Small intestine (tissue), 7 donors: Measurements from ENCODE around the gene CCDC107. TPM values are rescaled to one million over a fixed set of nuclear protein-coding genes. Genes with fewer than 3 reads are reported as not detected.
A peak's percentile ranks its signal among the peaks of the same experiment; 100 is the strongest.

Experiments
- DNase-seq, 2 donors: peaks; one replicate each; pipeline versions ENCODE4 v3.0.0 to v3.0.0-alpha.2; 2013
- FAIRE-seq: peaks from 2 replicates; lab custom pipeline; 2012; peaks lifted over from hg19 to GRCh38; lab: Jason Lieb, UNC
- H3K27ac ChIP-seq, 3 donors: one replicate each; pipeline ENCODE4 v1.5.1; 2013; ENCODE audit warnings: low read length in 2 of 3, mild to moderate bottlenecking in 2 of 3, control low read depth in 1 of 3, inconsistent platforms in 1 of 3, low read depth in 1 of 3, moderate library complexity in 1 of 3
- H3K27me3 ChIP-seq, 3 donors: one replicate each; pipeline ENCODE4 v1.6.1; 2013; ENCODE audit warnings: low read length in 3 of 3, inconsistent platforms in 1 of 3; ENCODE audit not compliant: control insufficient read depth in 3 of 3, insufficient read depth in 3 of 3
- H3K36me3 ChIP-seq, 3 donors: one replicate each; pipeline ENCODE4 v1.6.1; 2013; ENCODE audit warnings: low read length in 3 of 3, inconsistent platforms in 1 of 3, low read depth in 1 of 3, mild to moderate bottlenecking in 1 of 3, moderate library complexity in 1 of 3; ENCODE audit not compliant: control insufficient read depth in 3 of 3, insufficient read depth in 2 of 3
- H3K4me1 ChIP-seq, 3 donors: one replicate each; pipeline ENCODE4 v1.6.1; 2013; ENCODE audit warnings: low read length in 2 of 3, inconsistent platforms in 1 of 3, low read depth in 1 of 3, mild to moderate bottlenecking in 1 of 3, moderate library complexity in 1 of 3; ENCODE audit not compliant: control insufficient read depth in 3 of 3, insufficient read depth in 2 of 3
- H3K4me3 ChIP-seq, 3 donors: one replicate each; pipeline ENCODE4 v1.5.1; 2013; ENCODE audit warnings: low read length in 3 of 3, control low read depth in 1 of 3, inconsistent platforms in 1 of 3, low read depth in 1 of 3, mild to moderate bottlenecking in 1 of 3, moderate library complexity in 1 of 3
- H3K9me3 ChIP-seq, 2 donors: one replicate each; pipeline ENCODE4 v1.6.1; 2013; ENCODE audit warnings: low read depth in 1 of 2, low read length in 1 of 2; ENCODE audit not compliant: control insufficient read depth in 2 of 2, insufficient read depth in 1 of 2
- WGBS, 3 donors: extraction: QIAGEN DNeasy Blood & Tissue Kit; methylation state at CpG; one replicate each; pipeline ENCODE4 v1.1.7; 2013; 5-methylcytosine and 5-hydroxymethylcytosine counted together
- polyA plus RNA-seq, 4 donors: library from polyadenylated mRNA; stranded (reverse) in 3 of 4; unstranded in 1 of 4; fragments of 200-250 nt in 3 of 4; fragments of 120-200 nt in 1 of 4; gene quantifications; one replicate each; pipeline versions ENCODE4 v1.2.1 to v1.2.3, GENCODE V29; 2013
- donor health status: healthy with polysubstance abuse.
- donor health status: control.
- donor health status: control.
- donor health status: Bipolar disorder and iron deficiency.
- donor health status: healthy.

The CCDC107 gene
- polyA plus RNA-seq, 4 donors: 10.6 to 49.0 (median 27.3) TPM

DNA sequence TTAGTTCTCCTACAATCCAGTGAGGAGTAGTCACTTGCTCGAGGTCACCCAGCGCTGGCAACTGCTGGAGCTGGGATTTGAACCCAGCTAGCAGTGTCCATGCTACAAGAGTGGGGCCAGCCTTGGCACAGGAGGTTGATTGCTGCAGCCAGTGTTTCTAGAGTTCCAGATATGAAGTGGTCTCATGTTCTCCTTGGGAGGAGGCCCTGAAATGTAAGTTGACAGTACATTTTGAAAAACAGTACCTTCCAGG, 802 bp downstream of the CCDC107 start:
- H3K27ac ChIP-seq: peak overlapping the region; percentile 90 to 98 (median 90)
- no peak for DNase-seq
- 0 to 5% (median 1%) methylated on average over 2 of the region's 2 CpGs for WGBS, 3 donors

DNA sequence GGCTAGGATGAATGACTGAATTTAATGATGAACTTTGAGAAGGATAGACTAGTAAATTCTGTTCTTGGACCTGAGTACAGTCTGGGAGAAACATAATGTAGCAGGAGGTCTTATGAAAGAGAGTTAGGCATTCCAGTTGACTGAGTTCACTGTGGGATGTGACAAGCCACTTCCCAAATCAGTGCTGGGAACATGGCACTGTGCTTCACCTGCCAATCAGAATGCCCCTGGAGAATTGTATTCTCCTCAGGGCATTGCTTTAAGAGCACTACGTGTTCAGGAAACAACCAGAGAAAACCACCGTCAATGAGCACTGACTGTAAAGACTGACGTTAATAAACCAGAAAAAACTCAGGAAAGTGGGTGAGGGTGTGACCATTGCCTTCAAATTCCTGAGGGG, 1.2 kb downstream of the CCDC107 start:
- H3K4me1 ChIP-seq: peaks cover 0 to 33% (median 4%) of the 10 kb centered on the region in 3 donors
- 42 to 58% (median 47%) methylated on average over 3 of the region's 3 CpGs for WGBS, 3 donors
- no peaks in the 10 kb centered on the region for H3K27me3 ChIP-seq
- FAIRE-seq: no peak
- H3K4me3 ChIP-seq: peak overlapping the region in 2 of 3 donors; percentile 88 to 89
- H3K36me3 ChIP-seq: peaks cover 0 to 23% (median 0%) of the 10 kb centered on the region in 3 donors
- DNase-seq: no peak
- peak overlapping the region in 2 of 3 donors; percentile 65 to 90 for H3K27ac ChIP-seq
- no peaks in the 10 kb centered on the region for H3K9me3 ChIP-seq

More for the DNA sequence above, 802 bp downstream of the CCDC107 start:
- no peak for FAIRE-seq
- Histone ChIP-seq H3K4me1 (peaks cover 0 to 29% (median 4%) of the 10 kb centered on the region in 3 donors), H3K9me3 (no peaks in the 10 kb centered on the region), H3K4me3 (peak overlapping the region; percentile 66 to 89 (median 88)), H3K27me3 (no peaks in the 10 kb centered on the region), H3K36me3 (peaks cover 0 to 23% (median 0%) of the 10 kb centered on the region in 3 donors)

DNA sequence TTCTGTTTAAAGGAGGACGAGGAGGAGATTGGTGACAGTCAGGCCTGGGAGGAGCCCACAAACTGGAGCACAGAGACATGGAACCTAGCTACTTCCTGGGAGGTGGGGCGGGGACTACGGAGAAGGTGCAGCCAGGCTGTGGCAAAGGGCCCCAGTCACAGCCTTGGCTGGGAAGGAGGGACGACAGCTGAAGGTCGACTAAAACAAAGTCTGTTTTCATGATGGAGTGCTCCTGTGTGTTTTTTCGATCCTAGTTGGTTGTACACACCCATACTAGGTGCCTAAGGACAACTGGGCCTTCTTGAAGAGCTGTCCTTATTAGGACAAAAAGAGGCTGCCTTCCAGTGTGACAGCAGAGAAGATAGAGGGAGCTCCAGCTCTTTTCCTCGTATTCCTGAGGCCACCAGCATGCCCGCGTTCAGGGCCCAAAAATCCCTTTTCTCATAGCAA, 2.9 kb downstream of the CCDC107 start:
- 19 to 34% (median 26%) methylated on average over 9 of the region's 9 CpGs for WGBS, 3 donors
- Histone ChIP-seq H3K27ac (peak overlapping the region; percentile 45 to 62 (median 57)), H3K36me3 (peaks cover 0 to 23% (median 0%) of the 10 kb centered on the region in 3 donors), H3K4me1 (peaks cover 0 to 39% (median 4%) of the 10 kb centered on the region in 3 donors), H3K4me3 (no peak overlapping the region), H3K9me3 (no peaks in the 10 kb centered on the region), H3K27me3 (no peaks in the 10 kb centered on the region)
- peak; percentile 58 to 77 for DNase-seq
- no peak for FAIRE-seq

DNA sequence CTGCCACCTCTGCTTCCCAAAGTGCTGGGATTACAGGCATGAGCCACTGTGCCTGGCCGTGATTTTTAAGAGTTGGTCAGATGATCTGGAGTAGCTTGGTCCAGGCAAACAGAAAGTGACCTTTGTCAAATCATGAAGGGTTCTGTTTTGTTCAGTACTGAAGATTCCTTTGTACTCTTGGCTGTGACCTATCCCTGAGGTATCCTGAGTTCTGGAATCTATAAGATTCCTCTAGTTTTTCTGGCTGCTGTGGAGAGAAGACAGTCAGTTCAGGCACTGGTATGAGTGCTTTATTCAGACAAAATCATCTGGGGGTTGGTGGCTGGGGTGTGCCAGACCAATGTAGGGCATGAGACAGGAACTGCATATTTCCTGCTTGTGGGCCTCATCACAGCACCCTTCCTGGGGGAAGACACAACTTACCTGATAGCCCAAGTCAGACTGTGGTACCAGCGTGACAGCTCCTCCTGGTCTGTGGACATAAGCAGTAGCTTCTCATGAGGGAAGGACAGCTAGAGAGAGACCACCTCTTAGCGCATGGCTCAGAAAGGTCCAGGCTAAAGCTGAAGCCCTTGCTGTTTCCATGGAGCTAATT, 3.8 kb downstream of the CCDC107 start:
- DNase-seq (no peak), FAIRE-seq (no peak)
- Histone ChIP-seq H3K27me3 (no peaks in the 10 kb centered on the region), H3K27ac (peak overlapping the region in 2 of 3 donors; percentile 57 to 62), H3K36me3 (peaks cover 0 to 23% (median 0%) of the 10 kb centered on the region in 3 donors), H3K9me3 (no peaks in the 10 kb centered on the region), H3K4me1 (peaks cover 0 to 35% (median 4%) of the 10 kb centered on the region in 3 donors), H3K4me3 (no peak overlapping the region)
- WGBS, 3 donors: 58 to 67% (median 65%) methylated on average over 3 of the region's 3 CpGs

DNA sequence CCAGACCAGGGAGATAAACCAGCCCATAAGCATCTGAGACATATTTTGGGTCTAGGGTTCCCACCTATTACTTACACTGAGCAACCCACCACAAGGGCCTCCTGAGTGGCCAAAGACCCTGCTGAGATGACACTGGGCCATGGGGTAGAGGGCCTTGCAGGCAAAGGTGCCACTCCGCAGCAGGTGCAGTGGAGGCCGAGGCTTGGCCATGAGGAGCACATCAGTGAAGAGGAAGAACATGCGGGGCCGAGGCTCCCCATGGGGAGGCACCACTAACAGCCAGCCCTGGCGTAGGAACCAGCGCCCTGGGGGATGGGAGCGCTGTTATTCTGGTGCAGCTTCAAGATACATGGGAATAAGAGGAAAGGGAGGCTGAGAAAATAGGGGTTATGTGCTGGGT, 4.3 kb downstream of the CCDC107 start:
- Histone ChIP-seq H3K4me3 (no peak overlapping the region), H3K27me3 (no peaks in the 10 kb centered on the region), H3K9me3 (no peaks in the 10 kb centered on the region), H3K36me3 (peaks cover 0 to 23% (median 0%) of the 10 kb centered on the region in 3 donors), H3K4me1 (peaks cover 0 to 30% (median 4%) of the 10 kb centered on the region in 3 donors), H3K27ac (no peak overlapping the region)
- FAIRE-seq (no peak), DNase-seq (no peak)
- 84 to 92% (median 87%) methylated on average over 7 of the region's 7 CpGs for WGBS, 3 donors

DNA sequence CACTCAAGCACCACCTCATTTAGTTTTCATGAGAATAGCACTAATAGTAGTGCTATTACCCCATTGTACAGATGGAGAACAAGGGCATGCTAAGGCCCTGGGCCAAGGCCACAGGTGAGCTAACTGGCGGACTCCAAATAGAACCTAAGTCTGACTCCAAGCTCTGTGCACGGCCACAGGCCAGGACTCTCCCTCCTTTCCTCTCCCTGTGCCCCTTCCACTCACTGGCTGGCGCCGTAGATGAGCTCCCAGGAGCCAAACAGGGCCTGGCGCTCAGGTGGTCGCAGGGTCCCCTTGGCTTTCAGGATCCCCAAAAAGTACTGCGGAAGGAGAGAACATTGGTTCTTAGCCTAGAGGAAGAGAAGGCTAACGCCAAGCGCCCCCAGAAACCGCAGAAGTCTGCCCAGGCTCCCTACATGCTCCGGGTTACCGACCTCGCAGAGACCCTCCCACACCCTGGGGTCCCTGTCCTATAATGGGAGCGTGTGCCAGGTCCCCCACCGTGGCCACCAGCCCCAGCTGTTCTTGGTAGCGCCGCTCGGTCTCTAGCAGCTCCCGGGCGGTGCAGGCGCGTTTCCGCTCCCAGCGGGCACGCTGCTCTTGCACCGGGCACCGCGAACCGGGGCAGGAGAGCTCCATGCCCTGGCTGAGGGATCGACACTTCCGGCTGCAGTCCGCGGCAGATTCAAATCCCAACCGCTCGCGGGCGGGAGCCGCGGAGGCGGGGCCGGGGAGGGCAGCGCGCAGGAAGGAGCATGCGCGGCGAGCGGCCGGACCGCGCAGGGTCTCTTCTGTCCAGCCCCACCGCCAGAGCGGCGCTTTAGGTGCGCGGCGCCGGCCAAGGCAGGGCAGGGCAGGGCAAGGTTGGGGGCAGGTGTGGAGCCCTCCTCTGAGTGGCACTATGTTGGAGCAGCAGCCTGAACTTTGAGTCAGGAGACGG, 6.7 kb downstream of the CCDC107 start, which contains the start of gene ARHGEF39:
ARHGEF39 (minus strand) TSS at position 665 of the 940 bp plus-strand sequence; CDS start at position 639, 26 bp downstream.
- 4 to 6% (median 4%) methylated on average over 58 of the region's 58 CpGs for WGBS, 3 donors
- FAIRE-seq: no peak
- no peaks in the 10 kb centered on the region for H3K27me3 ChIP-seq
- no peaks in the 10 kb centered on the region for H3K9me3 ChIP-seq
- peak within 1 kb of the TSS in 2 of 3 donors; percentile 38 to 71 for H3K27ac ChIP-seq
- peaks cover 0 to 23% (median 0%) of the 10 kb centered on the region in 3 donors for H3K36me3 ChIP-seq
- peaks cover 0 to 35% (median 2%) of the 10 kb centered on the region in 3 donors for H3K4me1 ChIP-seq
- peak; percentile 87 to 91 for DNase-seq
- H3K4me3 ChIP-seq: peak within 1 kb of the TSS; percentile 40 to 75 (median 40)

DNA sequence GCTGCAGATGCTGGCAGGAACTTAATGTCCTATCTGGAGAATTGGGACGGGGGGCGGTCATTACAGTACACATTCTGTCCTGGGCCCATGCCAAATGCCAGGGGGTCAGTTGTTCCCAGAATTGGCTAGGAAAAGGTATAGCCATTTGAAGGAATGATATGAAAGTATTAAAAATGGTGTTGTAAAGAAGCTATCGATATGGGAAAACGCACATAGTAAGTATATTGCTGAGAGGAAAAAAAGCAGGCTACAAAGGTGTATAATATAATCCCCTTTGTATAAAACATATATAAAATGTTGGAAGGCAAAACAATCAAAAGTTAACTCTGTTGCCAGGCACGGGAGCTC, 7.4 kb downstream of the CCDC107 start:
- peaks cover 0 to 38% (median 2%) of the 10 kb centered on the region in 3 donors for H3K4me1 ChIP-seq
- peaks cover 0 to 18% (median 0%) of the 10 kb centered on the region in 3 donors for H3K36me3 ChIP-seq
- H3K27me3 ChIP-seq: no peaks in the 10 kb centered on the region
- peak overlapping the region; percentile 40 to 75 (median 40) for H3K4me3 ChIP-seq
- 20 to 28% (median 21%) methylated on average over 5 of the region's 5 CpGs for WGBS, 3 donors
- H3K9me3 ChIP-seq: no peaks in the 10 kb centered on the region
- peak overlapping the region in 1 of 3 donors; percentile 71 for H3K27ac ChIP-seq
- FAIRE-seq: no peak
- DNase-seq: no peak

DNA sequence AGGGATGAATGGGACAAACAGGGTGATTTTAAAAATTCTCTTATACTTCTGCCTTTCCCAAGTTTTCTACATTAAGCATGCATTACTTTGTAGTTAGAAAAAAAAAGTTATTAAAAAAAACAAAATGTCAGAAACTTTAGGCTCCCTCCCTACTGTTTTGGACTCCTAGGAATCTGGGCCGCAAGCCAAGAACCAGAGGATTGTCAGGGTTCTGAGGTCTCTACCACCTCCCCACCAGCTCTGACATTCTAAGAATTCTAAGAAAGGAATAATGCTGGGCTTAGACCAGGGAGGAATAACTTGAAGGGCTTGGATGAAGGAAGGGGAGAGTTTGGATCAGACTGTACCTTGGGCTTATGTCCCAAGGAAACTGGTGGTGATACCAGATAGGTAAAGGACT, 8.0 kb downstream of the CCDC107 start:
- DNase-seq: no peak
- Histone ChIP-seq H3K9me3 (no peaks in the 10 kb centered on the region), H3K27ac (no peak overlapping the region), H3K4me1 (peaks cover 0 to 32% (median 2%) of the 10 kb centered on the region in 3 donors), H3K4me3 (no peak overlapping the region), H3K36me3 (peaks cover 0 to 12% (median 0%) of the 10 kb centered on the region in 3 donors), H3K27me3 (no peaks in the 10 kb centered on the region)
- FAIRE-seq: no peak
- WGBS, 3 donors: 78 to 100% (median 85%) methylated on average over 1 of the region's 1 CpG
